NCI-H1105 treated with DMSO at 0.1 percent for 48 hours (cell line): ENCODE results near the gene ADAMTS10.
"Not testable (repeated sequence)": the region's sequence is repeated elsewhere in the genome, so short reads cannot be mapped to it uniquely, and the experiment has no call there.

ENCODE experiments used
- DNase-seq: peaks from one replicate; lab custom pipeline; 2025; lab: John Stamatoyannopoulos, UW

ADAMTS10 gene

DNA sequence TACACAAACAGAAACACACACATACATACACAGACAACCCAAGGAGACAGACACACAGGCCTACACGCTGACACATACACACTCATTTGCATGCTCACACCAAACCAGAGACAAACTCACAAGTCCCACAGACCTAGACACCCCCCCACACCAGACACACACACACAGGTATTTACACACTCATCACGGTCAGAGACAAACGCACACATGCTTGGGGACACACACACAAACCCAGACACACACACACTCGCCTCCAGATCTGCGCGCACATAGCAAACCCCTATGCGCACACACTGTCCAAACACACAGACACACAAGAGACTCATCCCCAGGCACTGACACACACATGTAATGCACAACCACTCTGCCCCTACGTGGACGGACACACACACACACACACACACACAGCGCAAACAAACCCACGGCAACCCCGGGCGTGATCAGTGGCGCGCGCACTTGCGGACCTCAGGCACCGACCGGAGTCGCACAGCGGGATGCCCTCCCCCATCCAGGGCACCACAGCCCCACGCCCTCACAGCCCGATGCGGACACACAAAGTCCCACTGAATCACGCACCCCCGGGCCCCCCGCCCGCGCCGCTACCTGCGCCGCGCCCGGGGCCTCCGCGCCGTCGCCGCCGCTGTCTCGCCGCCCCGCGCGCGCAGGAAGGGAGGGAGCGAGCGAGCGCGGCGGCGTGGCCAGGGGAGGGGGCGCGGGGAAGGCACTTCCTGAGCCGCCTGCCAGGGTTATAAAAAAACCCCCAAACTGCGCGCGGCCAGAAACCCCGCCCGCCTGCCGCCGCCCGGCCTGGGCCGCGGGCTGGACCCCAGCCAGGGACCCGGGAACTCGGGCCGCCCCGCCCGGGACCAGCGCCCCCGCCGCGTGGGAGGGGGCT is at the start of gene ADAMTS10:
TSS of gene ADAMTS10 (minus strand) at position 675 of the 895 bp plus-strand sequence. CDS start 5,005 bp downstream, outside the sequence.
- peak; percentile 17 for DNase-seq

GRCh38 chr19:8659905-8660304 is 49.4 kb upstream of the ADAMTS10 start:
- DNase-seq = no peak

DNA sequence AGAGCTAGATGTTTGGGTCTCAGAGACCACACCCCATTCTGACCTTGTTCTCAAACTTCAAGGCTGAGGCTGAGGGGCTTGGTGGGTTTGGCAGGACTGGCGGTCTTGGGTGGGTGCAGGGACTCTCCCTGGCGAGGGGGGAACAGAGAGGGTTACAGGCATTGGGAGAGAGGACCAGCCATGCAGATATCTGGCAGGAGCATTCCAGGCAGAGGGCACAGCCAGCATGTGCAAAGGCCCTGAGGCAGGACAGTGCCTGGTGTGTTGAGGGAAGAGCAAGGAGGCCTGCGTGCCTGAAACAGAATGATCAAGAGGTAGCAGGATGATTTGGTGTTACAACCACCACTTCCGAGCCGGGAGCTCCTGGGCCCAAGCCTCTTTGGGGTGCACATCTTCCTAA is 47.4 kb upstream of the ADAMTS10 start:
- no peak for DNase-seq

DNA sequence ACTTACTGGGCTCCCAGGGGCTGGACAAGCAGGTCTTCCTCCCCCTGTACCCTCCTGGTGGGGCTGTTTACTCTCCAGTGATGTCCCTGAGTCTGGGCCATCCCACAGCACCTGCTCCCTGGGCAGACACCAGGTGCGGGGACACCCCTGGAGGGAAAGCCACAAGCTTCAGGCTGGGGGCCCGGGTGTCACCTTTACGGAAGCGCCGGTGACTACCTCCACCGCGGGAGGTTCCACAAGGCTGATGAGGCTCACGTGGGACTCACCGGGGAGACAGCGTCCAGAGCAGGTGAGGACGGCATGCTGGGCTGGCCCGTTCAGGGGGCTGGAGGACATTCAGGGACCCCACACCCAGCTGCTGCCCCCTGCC is 44.8 kb upstream of the ADAMTS10 start:
- no peak for DNase-seq

- DNase-seq = peak; percentile 10
Observed at GRCh38 chr19:8654591-8655339, 44.2 kb upstream of the ADAMTS10 start.

DNA sequence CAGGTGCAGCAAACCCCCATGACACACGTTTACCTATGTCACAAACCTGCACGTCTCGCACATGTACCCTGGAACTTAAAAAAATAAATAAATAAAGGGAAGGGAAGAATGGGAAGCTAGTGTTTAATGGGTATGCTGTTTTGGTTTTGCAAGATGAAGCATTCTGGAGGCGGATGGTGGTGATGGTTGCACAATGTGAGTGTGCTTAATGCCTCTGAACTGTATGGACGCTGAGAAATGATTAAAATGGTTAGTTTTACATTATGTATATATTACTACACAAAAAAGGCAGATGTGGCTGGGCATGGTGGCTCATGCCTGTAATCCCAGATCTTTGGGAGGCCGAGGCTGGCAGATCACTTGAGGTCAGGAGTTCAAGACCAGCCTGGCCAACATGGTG is 37.7 kb upstream of the ADAMTS10 start:
- no peak for DNase-seq

- no peak for DNase-seq
Observed at GRCh38 chr19:8643860-8644653, 33.5 kb upstream of the ADAMTS10 start.

DNA sequence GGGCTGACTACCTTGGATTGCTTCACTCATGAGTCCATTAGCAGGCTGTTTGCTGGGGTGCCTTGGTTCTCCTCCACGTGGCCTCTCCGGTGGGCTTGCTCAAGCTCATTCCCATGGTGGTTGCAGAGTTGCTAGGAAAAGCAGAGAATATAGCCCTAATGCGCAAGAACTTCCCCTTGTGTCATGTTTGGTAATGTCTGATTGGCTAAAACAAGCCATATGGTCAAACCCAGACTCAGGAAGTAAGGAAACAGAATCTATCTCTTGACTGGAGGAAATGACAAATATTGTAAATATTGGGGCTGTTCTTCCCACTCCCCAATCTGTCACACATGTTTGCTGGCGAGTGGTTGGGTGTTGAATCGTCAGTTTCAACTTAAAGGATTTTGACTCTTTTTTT is 32.0 kb upstream of the ADAMTS10 start:
- DNase-seq = no peak

GRCh38 chr19:8641908-8642547 is 31.5 kb upstream of the ADAMTS10 start:
- peak; percentile 8 for DNase-seq

GRCh38 chr19:8641221-8641907 is 30.8 kb upstream of the ADAMTS10 start:
- no peak for DNase-seq

DNA sequence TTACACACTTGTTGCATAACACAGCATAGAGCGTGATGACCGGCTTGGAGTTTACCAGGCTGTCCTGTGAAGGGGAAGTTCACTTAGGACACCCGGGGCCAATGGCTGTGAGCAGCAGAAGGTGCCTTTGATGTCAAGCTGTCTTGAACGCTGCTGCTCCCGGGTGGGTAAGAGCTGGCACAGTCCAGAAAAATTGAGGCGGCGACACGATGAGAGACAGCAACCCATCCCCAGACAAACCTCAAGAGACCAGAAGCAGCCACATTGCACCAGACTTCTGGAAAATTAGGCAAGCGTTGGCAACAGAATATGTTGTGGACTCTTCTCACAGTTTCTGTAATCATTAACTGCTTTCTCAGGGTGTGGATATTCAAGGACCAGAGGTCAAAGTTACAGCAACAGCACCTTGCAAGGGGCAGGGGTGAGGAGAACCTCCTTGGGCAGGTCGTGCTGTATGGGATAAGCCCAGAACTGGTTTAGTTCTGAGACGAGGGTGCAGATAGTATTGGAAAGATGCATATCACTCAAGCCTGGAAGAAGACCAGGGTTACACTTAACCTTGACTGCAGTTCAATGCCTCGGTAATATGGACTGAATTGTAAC is 30.0 kb upstream of the ADAMTS10 start:
- DNase-seq = no peak

GRCh38 chr19:8639821-8640401 is 29.4 kb upstream of the ADAMTS10 start:
- no peak for DNase-seq

GRCh38 chr19:8638078-8638619 is 27.6 kb upstream of the ADAMTS10 start:
- no peak for DNase-seq

- not testable (repeated sequence) for DNase-seq
Observed at GRCh38 chr19:8637070-8637469, 26.6 kb upstream of the ADAMTS10 start.

DNA sequence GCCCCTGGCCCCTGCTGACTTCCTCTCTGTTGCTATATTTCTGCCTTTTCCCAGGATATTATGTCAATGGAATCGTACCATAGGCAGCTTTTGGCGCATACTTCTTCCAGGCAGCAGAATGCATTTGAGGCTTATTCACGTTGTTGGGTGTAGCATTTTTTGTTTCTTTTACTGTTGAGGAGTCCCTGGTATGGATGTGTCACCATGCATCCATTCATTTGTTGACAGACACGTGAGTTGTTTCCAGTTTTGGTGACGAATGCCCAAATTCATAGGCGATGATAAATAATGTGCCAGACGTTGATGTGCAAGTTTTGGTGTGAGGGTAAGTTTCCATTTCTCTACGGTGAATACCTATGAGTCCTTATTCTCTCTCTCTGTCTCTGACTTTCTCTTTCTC is 24.9 kb upstream of the ADAMTS10 start:
- DNase-seq = no peak

DNA sequence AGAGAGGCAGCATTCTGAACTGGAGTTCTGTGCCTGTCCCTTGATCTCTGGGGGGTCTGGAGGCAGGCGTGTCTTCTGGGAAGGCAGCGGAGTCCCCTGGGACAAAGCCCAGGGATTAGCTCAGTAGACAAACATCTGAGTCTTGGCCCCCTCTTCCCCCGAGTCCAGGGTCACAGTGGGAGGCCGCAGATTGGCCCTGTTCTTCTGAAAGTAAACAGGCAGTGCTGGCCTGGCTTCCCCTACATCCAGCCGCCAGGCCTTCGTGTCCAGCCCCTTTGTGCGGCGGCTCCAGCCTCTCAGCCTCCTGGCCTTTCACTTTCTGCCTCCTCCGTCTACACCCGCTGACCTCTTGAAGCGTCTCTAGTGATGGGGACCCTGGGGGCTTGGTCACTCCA is 20.9 kb upstream of the ADAMTS10 start:
- no peak for DNase-seq

DNA sequence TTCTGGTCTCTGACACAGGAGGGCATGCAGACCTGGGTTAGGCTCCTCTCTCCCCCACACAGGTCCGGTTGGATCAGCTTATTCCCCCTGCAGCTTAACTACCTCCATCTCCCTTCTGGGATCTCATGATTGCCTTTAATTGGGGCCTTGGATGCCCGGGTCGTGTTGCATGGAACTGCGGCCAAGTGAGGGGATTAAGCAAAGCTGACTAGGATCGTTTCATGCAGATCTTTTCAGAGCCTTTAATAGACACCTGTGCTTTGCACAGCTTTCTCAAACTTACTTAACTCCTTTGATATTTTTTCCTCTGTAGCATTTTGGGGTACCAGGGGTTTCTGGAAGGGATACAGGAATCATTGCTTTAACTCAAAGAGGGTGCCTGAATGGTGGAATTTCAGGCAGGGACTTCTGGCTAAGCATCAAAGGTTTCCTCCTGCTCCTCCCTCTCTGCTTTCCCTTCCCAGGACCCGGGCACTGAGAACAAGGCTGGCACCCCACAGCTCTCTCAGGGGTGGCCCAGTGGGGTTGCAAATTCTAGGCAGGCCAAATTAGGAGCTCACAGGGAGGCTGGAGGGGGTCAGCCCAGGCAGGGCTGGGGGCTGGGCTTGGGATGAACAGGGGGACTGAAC is 20.4 kb upstream of the ADAMTS10 start:
- no peak for DNase-seq

DNA sequence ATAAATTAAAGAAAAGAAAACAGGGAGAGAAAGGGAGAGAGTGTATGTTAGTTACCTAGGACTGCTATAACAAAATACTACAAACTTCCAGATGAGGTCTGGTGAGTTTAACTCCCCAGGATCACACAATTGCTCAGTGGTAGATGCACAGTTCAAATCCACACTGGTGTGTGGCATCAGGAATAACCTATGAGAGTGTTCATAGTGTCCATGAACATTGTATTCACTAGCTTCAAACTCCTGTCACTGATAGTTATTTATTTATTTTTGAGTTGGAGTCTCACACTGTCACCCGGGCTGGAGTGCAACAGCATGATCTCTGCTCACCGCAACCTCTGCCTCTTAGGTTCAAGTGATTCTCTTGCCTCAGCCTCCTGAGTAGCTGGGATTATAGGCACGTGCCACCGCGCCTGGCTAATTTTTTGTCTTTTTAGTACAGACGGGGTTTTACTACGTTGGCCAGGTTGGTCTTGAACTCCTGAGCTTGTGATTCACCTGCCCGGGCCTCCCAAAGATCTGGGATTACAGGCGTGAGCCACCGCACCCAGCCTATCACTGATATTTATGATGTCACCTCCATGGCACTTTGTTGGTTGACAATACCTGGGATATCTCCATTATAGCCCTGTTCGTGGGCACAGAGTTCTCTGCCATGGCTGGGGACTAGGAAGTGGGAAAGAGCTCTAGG is 19.6 kb upstream of the ADAMTS10 start, which contains the start of gene NFILZ:
TSS of gene NFILZ (plus strand) at position 638 of the 688 bp plus-strand sequence. CDS start 46,133 bp downstream, outside the sequence.
- no peak for DNase-seq

- no peak for DNase-seq
Observed at GRCh38 chr19:8629184-8629583, 18.7 kb upstream of the ADAMTS10 start.
